AG09309 (cell line): Measurements from ENCODE around the gene HSPA12B.
A peak's percentile ranks its signal among the peaks of the same experiment; 100 is the strongest.

Experiments
- DNase-seq: peaks from one replicate; pipeline ENCODE4 v3.0.0-alpha.2; 2010; ENCODE audit warnings: low read depth
- H3K4me3 ChIP-seq: 2 replicates; pipeline ENCODE4 v1.5.1; 2011; ENCODE audit warnings: mild to moderate bottlenecking, low read depth, low read length, moderate library complexity; ENCODE audit not compliant: control insufficient read depth
- TF ChIP-seq, protein P1 (sequence below): IDR thresholded peaks from 2 replicates; pipeline ENCODE4 v1.5.1; 2011; ENCODE audit warnings: mild to moderate bottlenecking, low read depth, low read length, inconsistent platforms; ENCODE audit not compliant: insufficient read depth, control insufficient read depth; ENCODE audit errors: missing control alignments

HSPA12B gene

GRCh38 chr20:3782597-3782996, 50.1 kb downstream of the HSPA12B start:
- DNase-seq: no peak
- TF ChIP-seq, protein P1, sequence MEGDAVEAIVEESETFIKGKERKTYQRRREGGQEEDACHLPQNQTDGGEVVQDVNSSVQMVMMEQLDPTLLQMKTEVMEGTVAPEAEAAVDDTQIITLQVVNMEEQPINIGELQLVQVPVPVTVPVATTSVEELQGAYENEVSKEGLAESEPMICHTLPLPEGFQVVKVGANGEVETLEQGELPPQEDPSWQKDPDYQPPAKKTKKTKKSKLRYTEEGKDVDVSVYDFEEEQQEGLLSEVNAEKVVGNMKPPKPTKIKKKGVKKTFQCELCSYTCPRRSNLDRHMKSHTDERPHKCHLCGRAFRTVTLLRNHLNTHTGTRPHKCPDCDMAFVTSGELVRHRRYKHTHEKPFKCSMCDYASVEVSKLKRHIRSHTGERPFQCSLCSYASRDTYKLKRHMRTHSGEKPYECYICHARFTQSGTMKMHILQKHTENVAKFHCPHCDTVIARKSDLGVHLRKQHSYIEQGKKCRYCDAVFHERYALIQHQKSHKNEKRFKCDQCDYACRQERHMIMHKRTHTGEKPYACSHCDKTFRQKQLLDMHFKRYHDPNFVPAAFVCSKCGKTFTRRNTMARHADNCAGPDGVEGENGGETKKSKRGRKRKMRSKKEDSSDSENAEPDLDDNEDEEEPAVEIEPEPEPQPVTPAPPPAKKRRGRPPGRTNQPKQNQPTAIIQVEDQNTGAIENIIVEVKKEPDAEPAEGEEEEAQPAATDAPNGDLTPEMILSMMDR: no peak
- no peak overlapping the region for H3K4me3 ChIP-seq

DNA sequence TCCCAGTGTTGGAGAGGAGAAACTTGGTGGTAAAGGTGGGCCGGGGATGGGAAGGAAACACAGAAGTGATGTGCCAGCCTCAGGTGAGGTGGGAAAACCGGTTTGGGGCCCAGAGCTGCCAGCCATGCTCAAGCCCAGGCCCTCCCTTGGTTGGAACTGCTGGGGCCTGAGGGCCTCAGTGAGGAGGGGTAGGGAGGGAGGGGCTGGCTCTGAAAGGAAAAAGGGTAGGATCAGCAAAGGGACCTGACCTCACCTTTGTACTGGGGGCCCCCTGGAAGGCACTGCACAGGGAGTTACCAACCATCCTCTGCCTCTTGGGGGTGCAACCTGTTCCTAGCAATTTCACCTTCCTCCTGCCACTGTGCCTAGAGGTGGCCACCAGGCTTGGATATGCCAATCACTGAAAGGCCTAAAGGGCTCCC, 50.6 kb downstream of the HSPA12B start:
- DNase-seq: no peak
- TF ChIP-seq, protein P1: no peak
- H3K4me3 ChIP-seq: no peak overlapping the region

- DNase-seq: no peak
- TF ChIP-seq, protein P1: no peak
- no peak overlapping the region for H3K4me3 ChIP-seq
These were observed 51.2 kb downstream of the HSPA12B start for GRCh38 chr20:3783511-3784195.

GRCh38 chr20:3784216-3784853, 51.9 kb downstream of the HSPA12B start:
- peak overlapping the region; percentile 76 for H3K4me3 ChIP-seq
- DNase-seq: no peak
- TF ChIP-seq, protein P1: no peak

- TF ChIP-seq, protein P1: no peak
- H3K4me3 ChIP-seq: peak overlapping the region; percentile 76
- DNase-seq: no peak
These were observed 52.4 kb downstream of the HSPA12B start for GRCh38 chr20:3784863-3785239.

GRCh38 chr20:3785240-3786125, 53.0 kb downstream of the HSPA12B start:
- TF ChIP-seq, protein P1: peak; percentile 2
- no peak for DNase-seq
- peak overlapping the region; percentile 76 for H3K4me3 ChIP-seq
